ENCODE data around the gene CNTROB.

Gene CNTROB

DNA sequence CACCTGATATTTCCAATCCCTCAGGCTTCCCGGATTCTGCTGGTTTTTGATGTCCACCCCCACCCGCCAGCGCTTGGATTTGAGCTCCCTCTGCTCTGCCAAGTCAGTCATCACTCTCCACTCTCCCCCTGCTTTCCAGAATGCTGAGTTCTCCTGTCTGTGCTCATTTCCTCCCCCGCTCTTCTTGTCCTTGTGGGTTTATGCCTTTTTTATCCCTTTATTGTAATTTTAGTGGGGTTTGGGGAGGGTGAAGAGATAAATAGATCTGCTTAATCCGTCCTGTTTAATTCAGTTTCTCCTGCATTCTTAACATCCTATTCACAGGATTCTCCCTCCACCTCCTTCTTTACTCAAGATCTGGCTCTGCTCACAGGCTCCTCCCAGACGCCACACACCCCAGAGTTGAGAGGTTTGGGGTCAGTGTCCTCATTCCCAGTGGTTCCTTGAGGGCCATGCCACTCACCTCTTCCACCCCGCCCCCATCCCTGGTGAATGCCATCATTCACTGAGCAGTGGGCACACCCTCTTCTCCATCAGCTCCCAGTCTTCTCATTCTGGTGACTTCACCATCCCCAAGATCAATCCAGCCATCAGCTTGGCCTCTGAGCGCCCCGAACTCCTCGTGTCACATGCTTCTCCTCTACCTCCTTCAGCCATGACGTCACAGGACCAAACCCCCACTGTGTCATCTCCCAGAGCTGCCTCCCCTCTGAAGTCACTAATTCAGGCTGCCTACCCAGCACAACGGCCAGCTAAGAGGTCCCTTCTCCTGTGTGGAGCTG, 55.3 kb downstream of the CNTROB start:
- DNase-seq: no peak

DNA sequence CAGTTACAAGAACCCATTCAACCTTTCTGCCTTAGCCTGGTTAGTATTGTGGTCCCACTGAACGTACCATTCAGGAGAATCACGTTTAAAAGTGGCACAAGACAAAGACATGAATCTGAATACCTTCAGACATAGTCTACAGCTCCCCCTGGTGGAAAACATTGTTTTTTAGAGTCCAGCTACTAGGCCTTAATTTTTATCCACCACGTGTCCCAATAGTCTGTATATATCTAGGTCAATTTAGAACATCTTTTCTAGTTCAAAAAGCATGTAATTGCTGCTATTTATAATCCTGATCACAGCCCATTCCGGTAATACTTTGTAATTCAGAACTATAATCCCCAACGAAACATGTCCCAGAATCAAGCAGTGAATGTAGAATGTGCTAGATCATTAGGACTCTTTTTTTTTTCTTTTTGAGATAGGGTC, 56.8 kb downstream of the CNTROB start:
- peak in 1 of 2 donors; percentile 61 for DNase-seq

GRCh38 chr17:7989781-7990655, 58.0 kb downstream of the CNTROB start:
- DNase-seq: peak; percentile 98

- DNase-seq: no peak
Measured at GRCh38 chr17:7992516-7992915, 60.5 kb downstream of the CNTROB start.

GRCh38 chr17:7992924-7993323, 60.9 kb downstream of the CNTROB start:
- no peak for DNase-seq

- no peak for DNase-seq
Measured at GRCh38 chr17:7993972-7994589, 62.1 kb downstream of the CNTROB start.

DNA sequence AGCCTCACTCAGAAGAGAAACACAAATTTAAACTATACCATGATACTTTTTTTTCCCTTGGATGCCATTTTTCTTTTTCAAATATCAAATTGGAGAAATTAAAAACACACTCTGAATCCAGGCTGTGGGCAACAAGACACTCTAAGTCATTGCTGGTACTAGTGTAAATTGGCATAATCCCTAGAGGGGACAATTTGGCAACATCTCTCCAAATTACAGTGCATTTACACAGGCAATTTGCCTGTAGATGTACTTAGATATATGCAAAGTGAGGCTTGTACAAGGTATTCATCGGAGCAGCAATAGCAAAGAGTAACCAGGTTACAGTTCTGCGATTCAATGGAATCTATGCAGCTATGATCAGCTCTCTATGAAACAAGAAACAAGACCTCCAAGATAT, 63.7 kb downstream of the CNTROB start:
- no peak for DNase-seq

GRCh38 chr17:7997186-7997585, 65.2 kb downstream of the CNTROB start:
- peak in 1 of 2 donors; percentile 36 for DNase-seq
